ENCODE measurements around the gene WSCD2.
"Not testable (repeated sequence)": the region's sequence is repeated elsewhere in the genome, so short reads cannot be mapped to it uniquely, and the experiment has no call there.

The WSCD2 gene

GRCh38 chr12:108214486-108214885 lies 85.4 kb downstream of the WSCD2 start:
- TF ChIP-seq ZFX (IDR thresholded peaks at IDR 0.05) (no peak), CTCF (conservative IDR thresholded peaks at IDR 0.05) (no peak)
- H3K27ac ChIP-seq = no peak overlapping the region

- TF ChIP-seq CTCF (conservative IDR thresholded peaks at IDR 0.05) (no peak), ZFX (IDR thresholded peaks at IDR 0.05) (no peak)
- H3K27ac ChIP-seq = no peak overlapping the region
Measured at GRCh38 chr12:108215458-108215857, 86.4 kb downstream of the WSCD2 start.

- no peak overlapping the region for H3K27ac ChIP-seq
Measured at GRCh38 chr12:108218921-108219320, 89.8 kb downstream of the WSCD2 start.

GRCh38 chr12:108225101-108225500 lies 96.0 kb downstream of the WSCD2 start:
- H3K27ac ChIP-seq = not testable (repeated sequence)

More at GRCh38 chr12:108218921-108219320, 89.8 kb downstream of the WSCD2 start:
- TF ChIP-seq CTCF (conservative IDR thresholded peaks at IDR 0.05) (no peak), ZFX (IDR thresholded peaks at IDR 0.05) (no peak)

- TF ChIP-seq ZFX (IDR thresholded peaks at IDR 0.05) (no peak), CTCF (conservative IDR thresholded peaks at IDR 0.05) (no peak)
- H3K27ac ChIP-seq = no peak overlapping the region
Measured at GRCh38 chr12:108226866-108227265, 97.8 kb downstream of the WSCD2 start.

- no peak overlapping the region for H3K27ac ChIP-seq
- no peak for TF ChIP-seq ZFX (IDR thresholded peaks at IDR 0.05)
Measured at GRCh38 chr12:108228746-108229145, 99.7 kb downstream of the WSCD2 start.

GRCh38 chr12:108231109-108231905 lies 102.2 kb downstream of the WSCD2 start:
- no peak overlapping the region for H3K27ac ChIP-seq
- no peak for TF ChIP-seq CTCF (conservative IDR thresholded peaks at IDR 0.05)
- no peak for TF ChIP-seq ZFX (IDR thresholded peaks at IDR 0.05)

- H3K27ac ChIP-seq = no peak overlapping the region
- no peak for TF ChIP-seq ZFX (IDR thresholded peaks at IDR 0.05)
- TF ChIP-seq CTCF (conservative IDR thresholded peaks at IDR 0.05) = no peak
Measured at GRCh38 chr12:108231909-108232434, 102.9 kb downstream of the WSCD2 start.

Data from C4-2B (cell line).